ENCODE measurements around the gene ADAM10.
"Not testable (repeated sequence)": the region's sequence is repeated elsewhere in the genome, so short reads cannot be mapped to it uniquely, and the experiment has no call there.

Gene ADAM10, protein sequence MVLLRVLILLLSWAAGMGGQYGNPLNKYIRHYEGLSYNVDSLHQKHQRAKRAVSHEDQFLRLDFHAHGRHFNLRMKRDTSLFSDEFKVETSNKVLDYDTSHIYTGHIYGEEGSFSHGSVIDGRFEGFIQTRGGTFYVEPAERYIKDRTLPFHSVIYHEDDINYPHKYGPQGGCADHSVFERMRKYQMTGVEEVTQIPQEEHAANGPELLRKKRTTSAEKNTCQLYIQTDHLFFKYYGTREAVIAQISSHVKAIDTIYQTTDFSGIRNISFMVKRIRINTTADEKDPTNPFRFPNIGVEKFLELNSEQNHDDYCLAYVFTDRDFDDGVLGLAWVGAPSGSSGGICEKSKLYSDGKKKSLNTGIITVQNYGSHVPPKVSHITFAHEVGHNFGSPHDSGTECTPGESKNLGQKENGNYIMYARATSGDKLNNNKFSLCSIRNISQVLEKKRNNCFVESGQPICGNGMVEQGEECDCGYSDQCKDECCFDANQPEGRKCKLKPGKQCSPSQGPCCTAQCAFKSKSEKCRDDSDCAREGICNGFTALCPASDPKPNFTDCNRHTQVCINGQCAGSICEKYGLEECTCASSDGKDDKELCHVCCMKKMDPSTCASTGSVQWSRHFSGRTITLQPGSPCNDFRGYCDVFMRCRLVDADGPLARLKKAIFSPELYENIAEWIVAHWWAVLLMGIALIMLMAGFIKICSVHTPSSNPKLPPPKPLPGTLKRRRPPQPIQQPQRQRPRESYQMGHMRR
- 93.7 to 172 (median 136) reads per million in 4 donors for total RNA-seq

DNA sequence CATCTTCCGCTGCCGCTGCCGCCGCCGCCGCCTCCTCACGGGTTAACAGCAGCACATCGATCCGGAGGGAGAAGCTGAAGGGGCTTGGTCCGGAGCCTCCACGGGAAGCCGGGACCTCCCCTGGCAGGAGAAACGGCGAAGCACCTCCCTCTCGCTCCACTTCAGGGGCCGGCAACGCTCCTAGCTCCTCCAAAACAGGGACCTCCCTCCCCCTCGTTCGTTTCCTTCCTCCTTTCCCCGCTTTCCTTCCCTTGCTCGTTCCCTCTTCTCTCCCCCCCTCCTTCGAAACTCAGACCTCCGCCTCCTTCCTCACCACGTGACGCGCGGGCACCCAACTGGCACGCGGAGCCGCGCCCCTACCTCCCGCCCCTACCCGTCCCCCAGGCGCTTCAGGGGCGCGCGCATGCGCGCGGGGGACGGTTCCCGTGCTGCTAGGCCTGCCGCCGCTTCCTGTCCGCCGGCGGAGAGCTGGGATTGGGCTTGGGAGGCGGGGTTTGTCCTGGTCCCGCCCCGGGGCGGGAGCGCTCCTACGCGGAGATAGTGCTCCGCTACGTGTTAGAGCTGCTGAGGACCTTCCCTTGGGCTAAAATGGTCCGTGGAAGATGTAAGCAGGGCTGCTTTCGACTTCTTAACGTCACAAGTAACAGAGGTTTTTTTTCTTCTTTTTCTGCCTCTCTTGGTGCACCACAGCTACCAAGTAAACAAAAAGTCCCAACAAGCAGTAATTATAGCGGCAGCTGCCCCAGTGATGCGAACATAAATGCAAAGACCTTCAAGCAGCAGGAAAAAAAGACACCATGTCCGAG, at the start of gene ADAM10:
TSS of gene ADAM10 (minus strand) at position 176 of the 806 bp plus-strand sequence. CDS start at position 3, 173 bp downstream.
- peak; percentile 95 to 99 (median 98) for DNase-seq

DNA sequence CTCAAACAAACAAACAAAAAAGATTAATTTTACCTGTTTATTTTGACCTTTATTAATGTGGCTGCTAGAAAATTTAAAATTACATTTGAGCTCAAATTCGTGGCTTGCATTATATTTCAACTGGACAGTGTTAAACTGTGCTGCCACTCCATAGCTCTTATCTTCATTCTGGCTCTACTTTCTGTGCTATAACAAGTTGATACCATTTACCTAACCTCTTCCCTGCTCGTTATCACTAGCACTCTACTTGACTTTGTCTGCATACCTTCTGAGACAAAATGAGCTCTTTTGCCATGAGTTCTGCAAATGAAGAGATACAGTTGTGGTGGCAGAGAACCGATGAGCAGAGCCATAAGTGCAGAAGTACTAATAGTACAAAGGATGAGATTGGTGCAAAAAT, 48.0 kb upstream of the ADAM10 start:
- no peak for DNase-seq

DNA sequence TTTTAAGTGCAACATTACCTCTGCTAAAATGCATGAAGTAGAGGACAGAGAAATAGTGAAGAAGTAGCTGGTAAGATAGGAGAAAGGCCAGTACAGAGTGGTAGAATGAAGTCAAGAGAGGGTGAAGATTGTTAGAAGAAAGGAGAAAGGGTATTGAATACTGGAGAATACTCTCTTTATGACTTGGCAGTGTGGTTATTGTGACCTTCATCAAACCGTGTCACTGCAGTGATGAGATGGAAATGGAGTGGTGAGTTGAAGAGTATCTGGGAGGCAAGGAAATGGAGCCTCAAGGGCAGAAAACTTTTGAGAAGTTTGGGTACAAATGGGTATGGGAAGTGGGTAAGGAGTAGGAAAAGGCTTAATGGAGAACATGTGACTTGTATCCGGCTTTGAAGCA, 46.3 kb upstream of the ADAM10 start:
- no peak for DNase-seq

DNA sequence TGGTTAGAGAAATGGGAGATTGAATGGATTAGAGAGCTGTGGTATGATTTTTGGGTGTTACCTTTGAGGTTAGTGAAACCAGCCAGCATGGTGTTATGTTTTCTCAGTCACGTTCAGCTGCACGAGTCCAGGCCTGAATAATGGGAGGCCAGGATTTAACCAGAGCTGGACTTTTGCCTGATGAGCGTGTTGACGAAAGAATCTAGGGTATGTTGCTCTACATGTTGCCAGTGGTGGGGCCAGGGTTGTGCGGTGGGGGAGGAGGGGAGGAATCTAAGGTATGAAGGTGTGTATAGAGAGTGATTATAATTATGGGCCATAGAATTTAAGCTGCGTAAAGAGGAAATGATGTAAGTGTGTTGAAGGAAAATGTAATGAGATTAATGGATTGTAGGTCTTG, 44.4 kb upstream of the ADAM10 start:
- DNase-seq: no peak

DNA sequence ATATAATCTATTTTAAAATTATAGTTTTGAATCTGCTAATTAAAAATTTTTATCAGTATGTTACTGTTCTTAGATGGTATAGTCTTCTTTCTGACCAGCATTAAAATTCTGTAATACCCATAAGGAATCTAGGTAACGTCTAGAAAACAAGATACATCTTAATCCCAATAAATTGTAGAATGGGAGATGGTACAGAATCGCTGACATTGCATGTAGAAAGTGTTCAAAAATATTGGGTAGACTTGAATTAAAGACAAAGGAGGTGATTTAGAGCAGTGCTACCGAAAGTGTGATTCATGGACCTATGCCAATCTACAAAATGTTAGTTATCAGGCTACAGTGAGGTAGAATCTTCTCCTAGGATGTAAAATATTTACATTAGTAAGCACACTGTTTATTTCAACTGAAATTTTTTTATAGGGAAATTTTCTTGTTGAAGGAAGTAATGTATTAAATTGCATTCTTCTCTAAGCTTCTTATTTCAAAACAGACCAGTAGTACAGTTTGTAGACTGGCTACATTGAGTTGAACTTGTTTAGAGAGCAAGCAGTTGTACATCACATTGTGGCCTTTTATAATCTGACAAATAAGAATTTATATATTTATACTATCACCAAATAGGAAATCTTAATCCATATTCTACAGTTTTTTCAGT, 38.7 kb upstream of the ADAM10 start:
- no peak for DNase-seq

DNA sequence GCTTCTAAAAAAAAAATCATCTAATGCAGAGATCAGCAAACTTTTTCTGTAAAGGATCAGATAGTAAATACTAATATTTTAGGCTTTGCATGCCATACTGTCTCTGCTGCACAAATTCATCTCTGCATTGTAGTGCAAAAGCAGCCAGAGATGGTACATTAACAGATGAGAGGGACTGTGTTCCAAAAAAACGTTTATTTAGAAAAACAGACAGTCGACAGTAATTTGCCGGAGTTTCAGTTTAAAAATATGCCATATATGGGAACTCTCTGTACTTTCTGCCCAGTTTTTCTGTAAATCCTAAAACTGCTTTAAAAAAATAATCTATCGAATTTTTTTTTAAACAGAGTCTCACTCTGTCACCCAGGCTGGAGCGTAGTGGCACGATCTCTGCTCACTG, 35.8 kb upstream of the ADAM10 start:
- DNase-seq: no peak

DNA sequence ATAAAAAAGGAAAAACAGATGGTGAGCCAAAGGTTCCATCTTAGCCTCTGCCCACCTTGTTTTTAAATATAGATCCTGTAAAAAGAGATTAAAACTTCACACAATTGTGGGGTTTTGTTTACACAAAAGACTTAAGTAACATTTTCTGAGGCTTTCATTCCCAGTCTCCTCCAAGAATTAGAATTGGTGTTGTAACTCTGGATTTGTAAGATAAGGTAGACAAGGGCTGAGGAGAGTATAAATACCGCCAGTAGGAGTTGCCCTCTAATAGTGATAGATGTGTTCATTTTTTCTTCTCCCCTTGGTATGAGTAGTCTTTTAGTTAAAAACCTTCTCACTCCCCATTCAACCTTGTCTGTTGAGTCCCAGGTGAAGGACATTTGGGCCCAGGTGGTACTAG, 30.0 kb upstream of the ADAM10 start:
- DNase-seq: no peak

DNA sequence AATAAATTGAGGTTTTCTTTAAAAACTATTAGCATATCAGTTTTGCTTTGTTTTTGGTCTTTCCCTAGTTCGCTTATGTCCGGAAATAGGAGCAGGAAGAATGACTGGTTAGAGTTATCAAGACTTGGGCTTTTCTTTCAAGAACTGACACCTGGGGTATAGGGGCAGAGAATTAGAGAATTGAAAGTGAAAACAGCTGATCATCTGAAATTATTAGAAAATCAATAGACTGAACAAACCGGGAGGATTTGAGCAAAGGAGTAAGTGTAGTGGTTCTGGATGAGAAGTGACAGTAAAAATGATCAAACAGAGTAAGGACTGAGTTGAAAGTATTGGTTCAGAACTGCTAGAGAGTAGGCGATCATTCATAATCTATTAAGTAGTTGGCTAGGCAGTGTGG, 27.6 kb upstream of the ADAM10 start:
- DNase-seq: no peak

DNA sequence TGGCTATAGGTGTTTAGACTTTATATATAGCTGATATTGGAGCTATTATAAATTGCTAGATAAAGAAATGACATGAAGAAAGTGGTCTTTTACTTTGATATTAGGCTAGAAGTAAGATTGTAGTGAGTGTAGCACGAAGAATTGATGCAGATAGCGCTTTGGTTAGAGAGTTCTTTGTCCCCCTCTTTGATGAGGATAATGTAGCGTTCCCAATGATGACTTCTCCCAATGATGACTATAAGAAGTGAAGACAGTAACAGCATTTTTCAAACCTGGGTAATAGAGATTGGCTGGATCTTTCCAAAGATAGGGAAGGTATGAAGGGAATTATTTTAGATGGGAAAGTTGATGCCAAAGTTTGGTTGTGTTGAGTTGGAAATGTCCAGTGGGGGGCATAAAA, 25.9 kb upstream of the ADAM10 start:
- DNase-seq: no peak

DNA sequence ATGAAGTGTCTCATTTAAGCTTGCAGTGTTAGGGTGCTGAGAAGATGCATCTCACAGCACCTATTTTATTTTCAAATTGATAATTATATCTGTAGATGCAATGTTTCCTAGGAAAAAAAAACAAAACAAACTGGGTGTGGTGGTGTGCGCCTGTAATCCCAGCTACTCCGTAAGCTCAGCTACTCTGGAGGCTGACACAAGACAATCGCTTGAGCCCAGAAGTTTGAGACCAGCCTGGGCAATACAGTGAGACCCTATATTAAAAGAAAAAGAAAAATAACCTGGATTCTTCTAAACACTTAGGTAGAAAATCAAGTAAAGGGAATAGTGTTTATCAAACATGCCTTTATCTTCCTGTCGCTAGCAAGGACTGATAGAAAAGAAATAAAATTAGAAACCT, 23.5 kb upstream of the ADAM10 start:
- DNase-seq: no peak

DNA sequence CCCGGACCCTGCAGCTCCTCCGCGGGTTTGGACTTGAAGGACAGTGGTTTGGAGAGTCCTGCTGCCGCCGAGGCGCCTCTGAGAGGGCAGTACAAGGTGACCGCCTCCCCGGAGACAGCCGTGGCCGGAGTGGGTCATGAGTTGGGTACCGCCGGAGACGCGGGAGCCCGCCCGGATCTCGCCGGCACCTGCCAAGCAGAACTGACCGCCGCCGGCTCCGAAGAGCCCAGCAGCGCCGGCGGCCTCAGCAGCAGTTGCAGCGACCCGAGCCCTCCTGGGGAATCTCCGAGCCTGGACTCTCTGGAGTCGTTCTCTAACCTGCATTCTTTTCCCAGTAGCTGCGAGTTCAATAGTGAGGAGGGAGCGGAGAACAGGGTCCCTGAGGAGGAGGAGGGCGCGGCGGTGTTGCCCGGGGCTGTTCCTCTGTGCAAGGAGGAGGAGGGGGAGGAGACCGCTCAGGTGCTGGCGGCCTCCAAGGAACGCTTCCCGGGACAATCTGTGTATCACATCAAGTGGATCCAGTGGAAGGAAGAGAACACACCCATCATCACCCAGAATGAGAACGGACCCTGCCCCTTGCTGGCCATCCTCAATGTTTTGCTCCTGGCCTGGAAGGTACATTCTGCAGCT, 22.2 kb upstream of the ADAM10 start:
- DNase-seq: peak in 2 of 5 donors; percentile 16 to 18

DNA sequence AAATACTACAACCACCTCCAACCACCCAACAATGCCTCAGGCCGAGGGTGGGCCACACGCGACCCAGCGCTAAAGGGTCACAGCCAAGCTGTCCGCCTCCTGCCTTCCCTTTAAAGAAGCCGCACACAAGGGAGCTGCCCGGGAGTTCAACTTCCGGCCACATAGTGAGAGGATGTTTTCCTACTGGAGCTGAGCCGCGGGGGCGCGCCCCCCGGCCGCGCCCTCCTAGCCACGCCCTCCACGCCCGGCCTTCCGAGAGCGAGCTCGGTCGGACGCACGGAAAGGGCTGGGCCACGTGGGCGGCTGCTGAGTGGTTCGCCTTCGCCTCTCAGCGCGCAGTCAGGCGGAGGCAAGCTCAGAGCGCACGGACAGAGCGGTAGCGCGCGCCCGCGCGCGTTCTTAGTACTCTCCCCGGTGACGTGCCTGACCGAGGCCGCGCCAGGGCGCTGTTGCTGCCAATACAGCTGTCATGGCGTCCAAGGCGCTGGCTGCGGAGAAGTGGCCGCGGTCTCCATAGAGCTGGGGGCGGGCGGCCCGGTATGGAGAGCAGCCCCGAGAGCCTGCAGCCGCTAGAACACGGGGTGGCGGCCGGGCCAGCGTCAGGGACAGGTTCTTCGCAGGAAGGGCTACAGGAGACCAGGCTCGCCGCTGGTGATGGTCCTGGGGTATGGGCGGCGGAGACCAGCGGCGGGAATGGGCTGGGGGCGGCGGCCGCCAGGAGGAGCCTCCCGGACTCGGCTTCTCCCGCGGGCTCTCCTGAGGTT, 21.5 kb upstream of the ADAM10 start, which contains the start of gene MINDY2:
TSS of gene MINDY2 (plus strand) at position 446 of the 764 bp plus-strand sequence. CDS start at position 540, 94 bp downstream.
- peak; percentile 80 to 98 (median 88) for DNase-seq

DNA sequence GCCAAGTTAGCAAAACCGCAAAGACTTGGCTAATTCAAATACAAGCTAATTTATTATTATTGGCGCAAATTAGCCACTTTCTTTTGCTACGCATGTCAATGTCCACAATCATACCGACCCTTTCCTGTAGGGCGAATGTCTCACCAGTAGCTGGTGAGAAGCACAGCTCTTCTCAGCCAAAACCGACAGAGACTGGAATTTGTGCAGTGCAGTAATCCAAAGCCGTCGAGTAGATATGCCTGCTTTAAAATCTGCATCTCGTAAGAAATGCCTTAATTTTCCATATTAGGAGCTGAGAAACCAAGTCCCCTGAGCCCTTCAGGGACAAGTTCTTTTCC, 21.0 kb upstream of the ADAM10 start:
- DNase-seq: peak in 1 of 5 donors; percentile 4

DNA sequence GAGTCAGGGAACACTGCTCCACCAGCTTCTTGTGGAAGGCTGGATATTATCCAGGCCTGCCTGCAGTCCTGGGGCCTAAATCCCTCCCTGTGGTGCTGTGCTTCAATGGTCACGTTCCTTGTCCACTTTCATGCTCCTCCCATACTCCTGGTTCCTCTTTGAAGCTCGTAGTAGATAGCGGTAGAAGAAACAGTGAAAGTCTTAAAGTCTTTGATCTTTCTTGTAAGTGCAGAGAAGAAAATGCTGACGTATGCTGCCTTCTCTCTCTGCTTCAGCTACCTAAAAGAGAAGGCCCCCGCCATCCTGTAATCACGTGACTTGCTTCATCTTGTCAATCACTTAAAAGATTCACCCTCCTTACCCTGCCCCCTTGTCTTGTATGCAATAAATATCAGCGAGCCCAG, 19.1 kb upstream of the ADAM10 start:
- DNase-seq: not testable (repeated sequence)

DNA sequence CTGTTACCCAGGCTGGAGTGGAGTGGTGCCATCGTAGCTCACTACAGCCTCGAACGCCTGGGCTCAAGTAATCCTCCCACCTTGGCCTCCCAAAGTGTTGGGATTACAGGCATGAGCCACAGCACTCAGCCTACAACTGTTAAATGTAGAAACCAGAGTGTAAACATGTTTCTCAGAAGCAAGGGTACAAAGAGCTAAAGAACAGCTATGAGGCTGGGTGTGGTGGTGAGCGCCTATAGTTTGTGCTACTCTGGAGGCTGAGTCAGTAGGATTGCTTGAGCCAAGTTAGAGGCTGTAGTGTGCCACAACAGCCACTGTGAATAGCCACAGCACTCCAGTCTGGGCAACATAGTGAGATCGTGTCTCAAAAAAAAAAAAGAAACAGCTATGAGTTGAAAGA, 16.8 kb upstream of the ADAM10 start:
- no peak for DNase-seq

DNA sequence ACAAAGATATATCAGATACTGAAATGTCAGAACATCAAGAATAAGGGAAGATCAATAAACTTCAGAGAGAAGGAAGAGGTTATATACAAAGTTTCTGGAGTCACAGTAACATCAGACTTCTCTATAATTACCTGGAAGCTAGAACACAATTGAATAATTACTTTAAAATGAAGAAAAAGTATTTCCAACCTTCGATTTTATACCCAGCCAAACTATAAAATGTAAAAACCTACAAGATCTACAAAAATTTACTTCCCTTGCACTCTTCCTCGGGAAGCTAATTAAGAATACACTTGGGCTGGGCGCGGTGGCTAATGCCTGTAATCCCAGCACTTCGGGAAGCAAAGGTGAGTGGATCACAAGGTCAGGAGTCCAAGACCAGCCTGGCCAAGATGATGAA, 15.0 kb upstream of the ADAM10 start:
- no peak for DNase-seq

DNA sequence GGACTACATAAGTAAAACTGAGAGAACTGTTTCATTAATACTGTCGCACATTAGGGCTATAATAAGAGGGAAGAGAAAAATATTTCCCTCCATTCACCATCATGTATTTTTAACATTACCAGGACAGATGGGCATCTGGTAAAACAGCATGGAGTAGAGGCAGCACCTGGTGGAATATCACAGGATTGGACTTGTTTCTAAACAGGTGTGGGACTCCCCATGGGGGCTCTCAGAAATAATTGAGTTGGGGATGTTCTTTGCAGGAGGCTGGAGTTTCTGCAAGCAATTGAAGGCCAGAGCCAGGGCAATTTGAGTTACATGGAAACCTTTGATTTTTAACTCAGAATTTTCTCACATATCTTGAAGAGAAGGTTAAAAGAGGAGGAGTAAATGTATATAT, 13.2 kb upstream of the ADAM10 start:
- no peak for DNase-seq

DNA sequence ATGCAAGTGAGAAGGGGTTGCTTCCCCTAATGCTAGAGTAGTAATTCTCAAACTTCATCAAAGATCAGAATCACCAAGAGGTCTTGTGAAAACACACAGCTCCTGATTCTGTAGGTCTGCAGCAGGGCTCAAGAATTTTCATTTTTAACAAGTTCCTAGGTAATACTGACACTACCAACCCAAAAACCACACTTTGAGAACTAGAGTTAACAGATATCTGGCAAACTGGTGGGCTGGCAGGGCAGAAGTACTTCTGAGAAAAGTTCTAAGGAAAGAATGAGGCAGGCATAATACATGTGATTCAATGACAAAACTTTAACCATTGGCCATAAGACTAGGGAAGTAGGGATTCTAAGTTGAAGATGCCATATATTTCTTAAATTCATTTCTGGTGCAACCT, 12.8 kb upstream of the ADAM10 start:
- no peak for DNase-seq

DNA sequence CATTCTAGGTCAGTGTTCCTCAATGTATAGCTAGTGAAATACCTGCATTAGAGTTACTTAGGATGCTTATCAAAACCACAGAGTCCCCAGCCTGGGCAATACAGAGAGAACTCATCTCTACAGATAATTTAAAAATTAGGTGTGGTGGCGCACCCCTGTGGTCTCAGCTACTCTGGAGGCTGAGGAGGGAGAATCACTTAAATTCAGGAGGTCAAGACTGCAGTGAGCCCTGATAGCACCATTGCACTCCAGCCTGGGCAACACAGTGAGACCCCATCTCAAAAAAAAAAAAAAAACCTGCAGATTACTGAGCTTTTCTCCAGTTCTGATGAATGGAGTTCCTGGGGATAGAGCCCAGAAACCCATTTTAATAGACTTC, 11.5 kb upstream of the ADAM10 start:
- peak in 1 of 5 donors; percentile 26 for DNase-seq

DNA sequence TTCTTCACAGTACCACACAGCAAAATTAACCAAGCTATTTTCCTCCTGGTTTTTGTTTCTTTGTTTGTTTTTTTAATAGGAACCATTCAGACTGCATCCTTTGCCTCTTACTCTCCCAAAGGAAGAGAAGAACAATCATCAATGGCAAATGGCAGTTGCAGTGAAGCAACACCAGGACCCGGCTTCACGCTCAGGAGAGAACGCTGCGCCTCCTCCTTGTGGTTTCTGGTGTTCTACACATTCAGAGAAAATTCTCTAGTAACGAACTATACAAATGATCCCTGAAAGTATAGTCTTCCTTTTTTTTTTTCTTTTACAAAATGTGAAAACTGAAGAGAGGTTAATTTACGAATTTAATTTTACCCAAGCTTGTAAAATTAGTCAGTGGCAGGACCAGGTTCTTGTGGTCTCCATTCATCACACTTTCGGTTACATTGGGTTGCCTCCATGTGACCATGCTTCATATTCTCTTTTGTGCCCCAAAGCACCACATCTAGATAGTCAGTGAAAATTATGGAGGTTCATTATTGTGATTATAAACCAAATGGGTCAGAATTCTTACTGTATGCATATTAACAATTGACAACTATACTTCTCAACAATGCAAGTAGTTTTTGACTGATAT, 11.0 kb upstream of the ADAM10 start:
- DNase-seq: no peak

DNA sequence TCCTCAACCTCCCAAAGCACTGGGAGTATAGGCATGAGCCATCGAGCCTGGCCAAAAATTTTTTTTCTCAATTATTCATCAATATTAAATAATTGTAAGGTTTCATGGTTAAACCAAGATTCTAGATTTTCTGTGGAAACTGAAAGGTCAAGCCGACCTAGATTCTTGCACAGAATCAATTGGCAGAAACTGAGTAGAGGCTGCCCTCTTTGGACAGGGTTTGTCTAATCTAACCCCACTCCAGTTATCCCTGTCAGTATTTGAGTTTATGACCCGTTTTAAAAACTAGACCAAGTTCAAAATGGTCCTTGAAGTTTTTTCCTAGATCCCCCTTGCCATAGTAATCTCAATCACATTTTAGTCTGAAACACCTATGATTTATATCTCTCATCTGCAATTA, 8.6 kb upstream of the ADAM10 start:
- no peak for DNase-seq

All from T-helper 1 cell (primary cell).